ENCODE results near the gene MIR17HG. TPM values are rescaled to one million over a fixed set of nuclear protein-coding genes. Genes with fewer than 3 reads are reported as not detected.

The MIR17HG gene
- polyA plus RNA-seq, 1 donor from 2014 or later, result 0.16 TPM

Other genes starting within 250 kb of the MIR17HG start
- 0.24 TPM for gene GPC5, start 50.9 kb downstream of the MIR17HG start, polyA plus RNA-seq